ENCODE data around the gene VILL. TPM values are rescaled to one million over a fixed set of nuclear protein-coding genes. Genes with fewer than 3 reads are reported as not detected.

VILL gene
- total RNA-seq, 2 donors from 2014 or later, result 11.5 to 13.7 TPM

GRCh38 chr3:37993067-37993455 lies 2.5 kb downstream of the VILL start:
- TF ChIP-seq CTCF (IDR thresholded peaks at IDR 0.05), result no peak
- Histone ChIP-seq H3K9me3 (no peaks in the 10 kb centered on the region), H3K27me3 (replicated peaks; ENCODE audit: insufficient read depth) (no peaks in the 10 kb centered on the region), H3K36me3 (no peaks in the 10 kb centered on the region), H3K4me3 (no peak overlapping the region), H3K27ac (no peak overlapping the region), H3K4me1 (ENCODE audit: control insufficient read depth in 1 of 2, low read depth in 2 of 2) (peaks cover 8 to 18% of the 10 kb centered on the region in 2 donors)
- DNase-seq (ENCODE audit: low spot score) (no peak), ATAC-seq (ENCODE audit: insufficient number of reproducible peaks, low FRiP score, low read depth) (no peak)

DNA sequence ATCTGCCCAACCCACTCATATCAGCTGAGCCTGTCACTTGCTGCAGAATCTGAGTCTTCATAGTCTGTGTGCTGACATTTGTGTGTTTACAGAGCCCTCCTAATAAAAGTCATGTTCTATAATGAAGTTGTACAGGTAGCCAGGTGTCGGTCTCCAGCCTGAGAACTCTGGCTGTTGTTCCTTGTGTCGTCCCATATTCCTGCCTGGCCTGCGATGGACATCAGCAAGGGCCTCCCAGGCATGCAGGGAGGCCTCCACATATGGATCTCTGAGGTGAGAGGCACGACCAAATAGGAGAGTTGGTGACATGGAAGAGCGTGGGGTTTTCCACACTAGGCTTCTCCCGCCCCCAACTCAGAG lies 2.9 kb downstream of the VILL start:
- peak overlapping the region; percentile 73 for H3K4me3 ChIP-seq
- peak overlapping the region; percentile 45 to 56 for H3K27ac ChIP-seq
- H3K27me3 ChIP-seq (replicated peaks; ENCODE audit: insufficient read depth), result no peaks in the 10 kb centered on the region
- TF ChIP-seq CTCF (IDR thresholded peaks at IDR 0.05), result no peak
- ATAC-seq (ENCODE audit: insufficient number of reproducible peaks, low FRiP score, low read depth) (no peak), DNase-seq (ENCODE audit: low spot score) (no peak)
- no peaks in the 10 kb centered on the region for H3K9me3 ChIP-seq
- peaks cover 11 to 22% of the 10 kb centered on the region in 2 donors for H3K4me1 ChIP-seq (ENCODE audit: control insufficient read depth in 1 of 2, low read depth in 2 of 2)
- H3K36me3 ChIP-seq, result no peaks in the 10 kb centered on the region

DNA sequence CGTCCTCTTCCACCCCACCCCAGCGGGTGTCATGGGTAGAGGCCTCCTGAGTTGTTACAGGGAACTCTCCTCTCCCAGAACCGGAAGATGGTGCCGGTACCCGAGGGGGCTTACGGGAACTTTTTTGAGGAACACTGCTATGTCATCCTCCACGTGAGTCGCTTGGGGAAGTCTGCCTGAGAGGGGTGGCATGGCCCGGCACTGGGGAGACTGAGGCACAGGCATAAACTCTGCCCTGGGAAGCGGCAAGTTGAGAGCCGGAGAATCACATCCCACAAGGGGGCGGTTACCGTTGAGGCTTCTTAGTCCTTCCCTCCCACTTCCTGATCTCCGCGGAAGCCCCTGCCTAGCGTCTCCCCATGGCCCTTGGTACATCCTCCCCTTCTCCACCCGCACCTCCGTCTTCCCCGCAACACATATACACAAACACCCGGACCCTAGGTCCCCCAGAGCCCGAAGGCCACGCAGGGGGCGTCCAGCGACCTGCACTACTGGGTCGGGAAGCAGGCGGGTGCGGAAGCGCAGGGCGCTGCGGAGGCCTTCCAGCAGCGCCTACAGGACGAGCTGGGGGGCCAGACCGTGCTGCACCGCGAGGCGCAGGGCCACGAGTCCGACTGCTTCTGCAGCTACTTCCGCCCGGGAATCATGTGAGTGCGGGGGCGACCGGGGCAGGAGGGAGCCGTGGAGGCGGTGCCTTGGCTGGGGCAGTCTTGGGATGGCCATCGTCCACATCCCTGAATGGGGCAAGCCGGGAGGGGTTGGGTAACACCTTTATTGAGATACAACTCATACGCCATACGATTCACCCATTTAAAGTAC lies 3.4 kb downstream of the VILL start:
- no peaks in the 10 kb centered on the region for H3K36me3 ChIP-seq
- peak overlapping the region; percentile 45 to 56 for H3K27ac ChIP-seq
- H3K9me3 ChIP-seq, result no peaks in the 10 kb centered on the region
- no peaks in the 10 kb centered on the region for H3K27me3 ChIP-seq (replicated peaks; ENCODE audit: insufficient read depth)
- peak; percentile 65 for DNase-seq (ENCODE audit: low spot score)
- H3K4me1 ChIP-seq (ENCODE audit: control insufficient read depth in 1 of 2, low read depth in 2 of 2), result peaks cover 11 to 25% of the 10 kb centered on the region in 2 donors
- no peak for TF ChIP-seq CTCF (IDR thresholded peaks at IDR 0.05)
- peak; percentile 35 for ATAC-seq (ENCODE audit: insufficient number of reproducible peaks, low FRiP score, low read depth)
- H3K4me3 ChIP-seq, result peak overlapping the region; percentile 73

DNA sequence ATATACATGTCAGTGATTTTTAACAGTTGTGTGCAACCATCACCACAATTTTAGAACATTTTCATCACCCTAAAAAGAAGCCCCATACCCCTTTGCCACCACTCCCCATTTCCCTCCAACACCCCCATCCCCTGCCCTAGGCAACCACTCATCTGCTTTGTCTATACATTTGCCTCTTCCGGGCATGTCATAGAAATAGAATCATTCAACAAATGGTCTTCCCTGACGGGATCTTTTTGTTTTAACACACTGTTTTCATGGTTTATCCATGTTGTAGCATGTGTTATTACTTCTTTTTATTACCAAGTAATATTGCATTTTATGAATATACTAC lies 4.0 kb downstream of the VILL start:
- Histone ChIP-seq H3K4me3 (peak overlapping the region; percentile 73), H3K27me3 (replicated peaks; ENCODE audit: insufficient read depth) (no peaks in the 10 kb centered on the region), H3K27ac (peak overlapping the region; percentile 45 to 56), H3K36me3 (no peaks in the 10 kb centered on the region), H3K9me3 (no peaks in the 10 kb centered on the region), H3K4me1 (ENCODE audit: control insufficient read depth in 1 of 2, low read depth in 2 of 2) (peaks cover 11 to 25% of the 10 kb centered on the region in 2 donors)
- no peak for TF ChIP-seq CTCF (IDR thresholded peaks at IDR 0.05)
- ATAC-seq (ENCODE audit: insufficient number of reproducible peaks, low FRiP score, low read depth), result no peak
- no peak for DNase-seq (ENCODE audit: low spot score)

DNA sequence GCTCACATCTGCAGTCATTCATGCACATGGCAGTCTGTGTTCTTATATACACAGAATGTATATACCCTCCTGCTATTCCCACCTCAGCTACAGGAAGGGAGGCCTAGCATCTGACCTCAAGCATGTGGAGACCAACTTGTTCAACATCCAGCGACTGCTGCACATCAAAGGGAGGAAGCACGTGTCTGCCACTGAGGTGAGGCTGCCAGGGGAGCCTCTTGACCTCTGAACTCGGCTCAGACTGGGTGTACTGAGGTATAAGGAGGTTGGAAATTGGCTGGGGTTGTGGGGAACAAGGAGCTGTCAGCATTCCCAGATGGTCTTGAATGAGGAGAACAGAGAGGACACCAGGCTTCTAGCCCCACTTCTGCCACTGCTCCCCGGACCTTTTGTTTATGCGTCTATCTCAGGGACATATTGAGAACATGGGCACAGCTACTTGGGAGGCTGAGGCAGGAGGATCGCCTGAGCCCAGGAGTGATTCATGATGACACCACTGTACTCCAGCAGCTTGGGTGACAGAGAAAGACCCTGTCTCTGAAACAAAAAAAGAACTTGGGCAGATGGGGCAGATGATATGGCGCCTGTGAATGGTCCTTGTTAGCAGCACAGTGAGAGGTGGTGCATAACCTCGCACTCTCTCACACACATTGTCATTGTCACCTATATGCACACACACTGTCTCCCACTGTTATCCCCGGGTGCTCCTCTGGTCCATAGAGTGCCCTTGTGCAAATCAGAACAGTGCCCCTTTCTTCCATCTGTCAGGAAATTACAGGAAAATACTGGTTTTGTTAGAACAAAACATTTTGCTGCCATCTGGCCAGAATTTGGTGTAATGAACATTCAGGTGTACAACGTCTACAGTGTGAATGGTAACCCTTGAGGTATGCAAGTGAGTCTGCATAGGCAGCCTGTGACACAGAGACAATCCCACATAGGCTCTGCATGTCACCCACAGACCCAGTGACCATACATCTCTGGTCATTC lies 5.4 kb downstream of the VILL start:
- H3K4me3 ChIP-seq, result no peak overlapping the region
- no peak for ATAC-seq (ENCODE audit: insufficient number of reproducible peaks, low FRiP score, low read depth)
- DNase-seq (ENCODE audit: low spot score), result no peak

More for the DNA sequence above, 5.4 kb downstream of the VILL start:
- Histone ChIP-seq H3K27me3 (replicated peaks; ENCODE audit: insufficient read depth) (no peaks in the 10 kb centered on the region), H3K36me3 (no peaks in the 10 kb centered on the region), H3K9me3 (no peaks in the 10 kb centered on the region), H3K27ac (no peak overlapping the region), H3K4me1 (ENCODE audit: control insufficient read depth in 1 of 2, low read depth in 2 of 2) (peaks cover 11 to 25% of the 10 kb centered on the region in 2 donors)
- no peak for TF ChIP-seq CTCF (IDR thresholded peaks at IDR 0.05)
